Measurements from ENCODE around the gene SLC38A4.
"Not testable (repeated sequence)": the region's sequence is repeated elsewhere in the genome, so short reads cannot be mapped to it uniquely, and the experiment has no call there.

The SLC38A4 gene, protein sequence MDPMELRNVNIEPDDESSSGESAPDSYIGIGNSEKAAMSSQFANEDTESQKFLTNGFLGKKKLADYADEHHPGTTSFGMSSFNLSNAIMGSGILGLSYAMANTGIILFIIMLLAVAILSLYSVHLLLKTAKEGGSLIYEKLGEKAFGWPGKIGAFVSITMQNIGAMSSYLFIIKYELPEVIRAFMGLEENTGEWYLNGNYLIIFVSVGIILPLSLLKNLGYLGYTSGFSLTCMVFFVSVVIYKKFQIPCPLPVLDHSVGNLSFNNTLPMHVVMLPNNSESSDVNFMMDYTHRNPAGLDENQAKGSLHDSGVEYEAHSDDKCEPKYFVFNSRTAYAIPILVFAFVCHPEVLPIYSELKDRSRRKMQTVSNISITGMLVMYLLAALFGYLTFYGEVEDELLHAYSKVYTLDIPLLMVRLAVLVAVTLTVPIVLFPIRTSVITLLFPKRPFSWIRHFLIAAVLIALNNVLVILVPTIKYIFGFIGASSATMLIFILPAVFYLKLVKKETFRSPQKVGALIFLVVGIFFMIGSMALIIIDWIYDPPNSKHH
- total RNA-seq: 0 to 0.04 reads per million in 2 experiments

DNA sequence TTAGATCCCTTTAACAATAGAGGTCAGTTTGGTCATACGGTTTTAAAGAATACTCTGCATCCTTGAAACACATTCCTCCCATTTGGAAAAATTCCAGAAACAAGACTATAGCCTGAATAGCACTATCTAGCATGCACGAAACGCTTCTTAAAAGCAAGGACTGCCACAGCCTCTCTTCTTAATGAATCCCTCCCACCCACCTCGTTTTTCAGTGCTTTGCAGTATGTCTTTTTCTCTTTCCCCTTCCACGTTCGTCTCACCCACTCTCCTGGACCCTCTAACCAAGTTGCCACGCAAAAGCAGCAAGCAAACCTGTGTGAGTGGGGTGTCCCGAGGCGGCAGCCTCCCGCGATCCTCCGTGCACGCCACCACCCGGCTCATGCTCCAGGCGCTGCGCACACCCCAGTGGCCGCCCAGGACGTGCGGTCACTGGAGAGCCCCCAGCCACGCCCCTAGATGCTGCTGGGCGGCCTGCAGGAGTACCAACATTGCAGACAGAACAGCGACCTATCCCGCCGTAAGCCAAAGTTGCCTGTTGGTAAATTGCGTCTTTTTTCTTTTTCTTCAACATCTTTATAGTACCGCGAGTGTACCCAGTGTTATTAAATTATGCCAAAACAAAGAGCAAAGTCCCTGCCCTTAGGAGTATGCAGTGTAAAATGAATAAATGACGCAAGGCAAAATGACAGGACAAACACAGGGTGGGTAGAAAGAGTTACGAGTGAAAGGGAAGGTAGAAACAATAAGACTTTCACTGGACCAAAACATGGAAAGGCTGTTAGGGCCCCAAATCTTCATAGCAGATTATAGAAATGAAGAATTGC lies at the start of gene SLC38A4:
SLC38A4 (minus strand) TSS at position 407 of the 824 bp plus-strand sequence. CDS start 32,926 bp downstream, outside the sequence.
- no peak for DNase-seq (ENCODE audit: low read depth)

DNA sequence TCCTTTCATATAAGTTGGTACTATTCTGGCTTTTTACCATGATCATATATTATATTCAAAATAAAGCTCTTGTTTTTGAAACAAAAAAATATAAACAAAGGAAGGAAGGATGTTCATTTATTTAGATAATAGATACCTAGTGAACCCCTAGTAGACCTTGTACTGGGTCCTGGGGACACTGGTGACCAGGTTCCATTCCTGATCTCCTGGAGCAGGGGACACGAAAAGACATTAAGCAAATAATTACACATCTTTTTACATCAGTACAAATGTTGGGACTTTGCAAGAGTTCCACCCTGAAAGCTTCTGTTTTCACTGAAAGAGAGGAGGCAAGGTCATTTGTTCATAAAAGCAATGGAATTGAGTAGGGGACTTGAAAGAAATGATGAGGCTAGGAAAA lies 49.3 kb upstream of the SLC38A4 start:
- DNase-seq (ENCODE audit: low read depth): no peak

DNA sequence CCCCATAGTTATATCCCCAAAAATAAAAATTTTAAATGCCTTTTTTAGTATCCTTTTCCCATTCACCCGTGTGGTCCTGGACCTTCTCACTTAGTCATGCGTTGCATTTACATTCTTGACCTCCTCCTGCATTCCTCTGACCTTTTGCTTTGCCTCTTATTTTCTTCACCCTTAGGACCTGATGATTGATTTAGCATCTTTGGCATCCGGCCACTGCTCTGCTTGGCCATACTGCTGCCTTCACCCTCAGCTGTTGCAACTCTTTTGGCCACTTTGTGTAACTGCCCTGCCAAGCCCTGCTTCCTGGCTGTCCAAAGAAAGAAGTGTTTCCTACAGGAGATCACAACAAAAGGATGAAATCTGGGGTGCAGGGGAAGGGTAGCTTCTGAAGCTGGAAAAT lies 48.8 kb upstream of the SLC38A4 start:
- no peak for DNase-seq (ENCODE audit: low read depth)

DNA sequence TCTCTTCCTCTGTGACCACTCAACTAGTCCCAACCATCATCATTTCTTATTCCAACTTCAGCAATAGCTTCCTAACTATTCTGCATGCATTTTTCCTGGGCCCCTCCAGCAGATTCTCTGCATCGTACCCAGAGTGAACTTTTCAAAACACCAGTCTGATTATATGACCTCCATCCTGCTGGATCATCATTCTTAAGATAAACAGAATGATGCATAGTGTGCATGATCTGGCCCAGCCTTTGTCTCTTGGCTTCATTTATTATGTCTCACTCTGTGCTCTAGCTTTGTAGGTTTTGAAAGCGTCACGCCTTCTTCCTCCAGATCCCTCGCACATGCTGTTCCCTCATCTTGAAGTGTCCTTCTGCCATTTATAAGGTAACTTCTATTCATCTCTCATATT lies 46.3 kb upstream of the SLC38A4 start:
- no peak for DNase-seq (ENCODE audit: low read depth)

DNA sequence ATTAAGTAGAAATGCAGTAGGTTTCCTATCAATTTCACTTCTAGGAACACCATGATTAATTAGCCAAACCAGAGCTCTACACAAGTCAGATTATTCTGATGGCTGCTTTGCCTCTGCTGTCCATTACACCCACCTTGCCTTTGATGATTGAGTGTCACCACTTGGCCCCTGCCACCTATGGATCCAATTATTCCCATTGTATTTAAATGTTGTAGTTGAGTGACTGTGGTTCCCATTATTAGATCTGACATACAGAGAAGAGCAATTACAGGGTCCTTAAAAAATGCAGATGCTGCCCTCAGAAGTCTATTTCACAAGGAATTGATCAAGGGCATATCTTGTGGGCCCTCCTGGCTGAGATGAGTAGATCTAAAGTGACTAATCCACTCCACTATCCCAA lies 39.5 kb upstream of the SLC38A4 start:
- no peak for DNase-seq (ENCODE audit: low read depth)

DNA sequence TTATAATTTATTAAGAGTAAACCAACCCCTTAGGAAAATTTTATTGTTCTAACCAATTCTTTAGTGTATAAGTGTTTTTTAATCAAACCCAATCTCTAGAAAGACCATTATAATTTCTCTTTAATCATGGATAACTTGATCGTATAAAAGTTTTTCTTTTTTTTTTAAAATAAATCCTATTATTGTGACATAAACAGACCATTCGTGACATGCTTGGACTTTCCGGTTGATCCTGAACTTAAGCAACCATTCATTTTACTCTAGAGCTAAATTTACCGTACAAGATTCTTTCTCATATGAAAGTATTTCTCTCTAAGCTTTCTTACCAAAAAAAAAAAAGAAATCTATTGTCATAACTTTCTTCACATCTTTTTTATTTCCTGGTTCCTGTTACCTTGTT lies 32.6 kb upstream of the SLC38A4 start:
- DNase-seq (ENCODE audit: low read depth): no peak

DNA sequence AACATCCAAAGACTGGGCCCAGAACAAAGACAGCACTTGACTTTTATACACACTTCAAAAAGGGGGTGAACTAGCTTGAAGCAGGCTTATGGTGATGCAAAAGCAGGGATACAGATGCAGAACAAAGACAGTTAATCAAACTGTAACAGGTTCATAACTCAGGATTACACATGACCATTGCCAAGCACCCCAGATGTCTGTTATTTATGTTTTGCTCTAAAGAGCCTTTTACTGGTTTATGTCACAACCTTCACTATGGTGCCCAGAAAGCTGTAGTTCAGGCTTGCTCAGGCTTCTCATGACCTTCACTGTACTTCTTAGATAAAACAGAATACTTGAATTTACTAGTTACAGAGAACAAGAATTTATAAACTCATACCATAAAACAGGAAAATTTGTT lies 31.7 kb upstream of the SLC38A4 start:
- no peak for DNase-seq (ENCODE audit: low read depth)

DNA sequence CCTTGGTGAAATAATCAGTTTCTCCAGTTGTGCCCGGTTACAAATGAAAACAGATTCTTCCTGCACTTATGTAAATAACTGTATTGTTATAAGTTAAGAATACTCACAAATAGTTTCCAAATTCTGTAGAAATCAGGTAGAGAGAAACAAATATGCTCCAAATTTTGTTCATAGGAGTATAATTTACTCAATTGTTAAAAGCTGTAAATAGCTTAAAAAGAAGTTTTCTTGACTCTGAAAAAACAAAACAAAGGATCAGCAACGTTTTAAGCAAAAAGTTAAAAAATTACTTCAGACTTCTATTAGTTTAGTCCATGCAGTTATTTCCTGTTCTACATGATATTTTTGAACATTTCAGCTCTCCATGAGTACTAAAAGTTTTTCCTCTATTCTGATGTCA lies 30.0 kb upstream of the SLC38A4 start:
- no peak for DNase-seq (ENCODE audit: low read depth)

DNA sequence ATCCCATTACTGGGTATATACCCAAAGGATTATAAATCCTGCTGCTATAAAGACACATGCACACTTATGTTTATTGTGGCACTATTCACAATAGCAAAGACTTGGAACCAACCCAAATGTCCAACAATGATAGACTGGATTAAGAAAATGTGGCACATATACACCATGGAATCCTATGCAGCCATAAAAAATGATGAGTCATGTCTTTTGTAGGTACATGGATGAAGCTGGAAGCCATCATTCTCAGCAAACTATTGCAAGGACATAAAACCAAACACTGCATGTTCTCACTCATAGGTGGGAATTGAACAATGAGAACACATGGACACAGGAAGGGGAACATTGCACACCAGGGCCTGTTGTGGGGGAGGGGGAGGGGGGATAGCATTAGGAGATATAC lies 28.4 kb upstream of the SLC38A4 start:
- DNase-seq (ENCODE audit: low read depth): not testable (repeated sequence)

DNA sequence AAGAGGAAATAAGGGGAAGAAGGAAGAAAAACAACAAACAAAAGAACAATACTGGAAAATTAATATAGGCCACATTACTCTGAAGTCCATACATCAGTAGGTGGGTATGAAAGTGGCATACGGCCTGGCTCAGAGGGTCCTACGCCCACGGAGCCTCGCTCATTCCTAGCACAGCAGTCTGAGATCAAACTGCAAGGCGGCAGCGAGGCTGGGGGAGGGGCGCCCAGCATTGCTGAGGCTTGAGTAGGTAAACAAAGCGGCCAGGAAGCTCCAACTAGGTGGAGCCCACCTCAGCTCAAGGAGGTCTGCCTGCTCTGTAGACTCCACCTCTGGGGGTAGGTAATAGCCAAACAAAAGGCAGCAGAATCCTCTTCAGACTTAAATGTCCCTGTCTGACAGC lies 23.0 kb upstream of the SLC38A4 start:
- DNase-seq (ENCODE audit: low read depth): not testable (repeated sequence)

DNA sequence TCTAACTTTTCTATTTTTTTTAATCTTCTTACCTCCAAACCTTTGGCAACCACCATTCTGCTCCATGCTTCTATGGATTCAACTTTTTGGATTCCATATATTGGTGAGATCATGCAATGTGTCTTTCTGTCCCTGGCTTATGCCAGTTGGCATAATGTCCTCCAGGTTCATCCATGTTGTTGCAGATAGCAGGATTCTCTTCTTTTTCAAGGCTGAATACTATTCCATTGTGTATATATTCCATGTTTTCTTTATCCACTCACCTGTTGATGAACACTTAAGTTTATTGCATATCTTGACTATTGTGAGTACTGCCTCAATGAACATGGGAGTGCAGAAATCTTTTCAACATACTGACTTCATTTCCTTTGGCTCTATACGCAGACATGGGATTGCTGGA lies 21.2 kb upstream of the SLC38A4 start:
- DNase-seq (ENCODE audit: low read depth): no peak

DNA sequence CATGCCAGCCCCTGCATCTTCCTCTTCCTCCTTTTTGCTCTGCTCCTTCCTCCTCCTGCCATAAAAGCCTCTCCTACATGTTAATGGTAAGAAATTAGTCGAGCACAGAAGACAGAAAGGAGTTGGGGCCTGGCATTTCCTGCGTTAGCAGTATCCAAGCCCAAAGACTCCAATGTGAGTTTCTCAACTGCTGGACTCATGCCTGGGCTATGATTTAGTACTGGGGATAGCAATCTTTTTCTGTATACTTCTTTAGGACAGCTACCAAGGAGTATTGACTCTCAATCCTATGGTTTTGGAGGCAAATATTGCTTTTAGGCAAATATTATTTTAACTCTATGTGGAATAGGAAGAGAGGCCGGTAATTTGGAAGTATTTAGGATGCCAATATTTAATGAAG lies 18.0 kb upstream of the SLC38A4 start:
- no peak for DNase-seq (ENCODE audit: low read depth)

DNA sequence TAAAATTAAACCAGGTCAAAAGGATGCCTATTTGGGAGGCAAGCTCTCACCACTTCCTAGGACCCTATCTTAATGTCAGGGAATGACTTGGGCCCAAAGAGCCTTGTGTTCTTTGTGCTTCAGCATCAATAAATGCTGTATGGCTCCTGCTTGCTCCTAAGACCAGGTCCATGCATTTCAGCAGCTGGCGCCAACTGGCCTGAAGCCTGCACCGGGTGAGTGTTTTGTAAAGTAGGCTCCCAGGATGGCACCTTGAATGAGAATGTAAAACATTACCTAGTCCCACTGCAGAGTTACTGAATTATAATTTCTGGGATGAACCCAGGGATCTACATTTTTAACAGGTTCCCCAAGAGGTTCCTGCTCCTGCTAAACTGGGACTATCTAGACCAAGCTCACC lies 16.1 kb upstream of the SLC38A4 start:
- DNase-seq (ENCODE audit: low read depth): no peak

DNA sequence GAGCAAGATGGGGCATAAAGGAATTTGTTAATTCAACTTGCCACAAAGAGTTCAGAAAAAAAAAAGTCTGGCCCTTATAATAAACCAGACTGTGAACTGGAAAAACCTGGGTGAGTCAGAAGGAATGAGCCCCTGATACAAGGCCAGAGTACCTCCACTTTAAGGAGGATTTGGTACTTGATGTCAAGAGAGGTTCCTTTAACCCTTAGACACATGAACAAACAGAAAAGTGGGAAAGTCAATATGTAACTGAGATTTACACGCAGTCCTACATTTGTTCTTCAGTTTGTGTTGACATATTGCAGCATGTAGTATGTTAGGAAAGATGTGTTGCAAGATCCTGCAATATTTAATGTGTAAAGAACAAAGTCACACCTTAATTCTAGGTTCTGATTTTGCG lies 14.2 kb upstream of the SLC38A4 start:
- no peak for DNase-seq (ENCODE audit: low read depth)

DNA sequence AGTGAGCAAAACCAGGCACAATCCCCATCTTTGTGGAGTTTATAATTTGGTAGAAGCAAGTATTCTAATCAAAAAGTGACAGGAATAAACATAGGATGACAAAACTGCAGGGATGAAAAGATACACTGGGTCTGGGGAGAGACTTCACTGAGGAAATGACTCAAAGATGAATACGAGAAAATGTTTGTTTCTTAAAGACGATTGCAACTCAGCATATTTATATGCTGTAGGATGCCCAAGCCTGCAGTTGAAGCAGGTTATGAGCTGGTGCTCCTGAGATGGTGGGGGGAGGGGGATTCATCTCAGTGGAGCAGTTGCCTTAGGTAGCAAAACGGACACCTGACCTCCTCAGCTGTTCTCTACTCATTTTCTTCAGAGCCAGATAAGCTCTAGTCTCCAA lies 13.4 kb upstream of the SLC38A4 start:
- no peak for DNase-seq (ENCODE audit: low read depth)

DNA sequence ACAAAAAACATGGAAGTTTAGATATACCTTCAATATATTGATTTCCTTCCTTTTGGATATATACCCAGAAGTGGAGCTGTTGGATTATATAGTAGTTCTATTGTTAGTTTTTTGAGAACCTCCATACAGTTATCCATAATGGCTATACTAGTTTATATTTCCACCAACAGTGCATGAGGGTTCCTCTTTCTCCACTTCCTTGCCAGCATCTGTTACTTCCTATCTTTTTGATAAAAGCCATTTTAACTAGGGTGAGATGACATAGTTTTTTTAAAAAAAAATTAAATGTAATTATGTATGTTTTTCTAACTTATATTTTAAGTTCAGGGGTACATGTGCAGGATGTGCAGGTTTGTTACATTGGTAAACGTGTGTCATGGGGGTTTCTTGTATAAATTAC lies 10.0 kb upstream of the SLC38A4 start:
- DNase-seq (ENCODE audit: low read depth): no peak

DNA sequence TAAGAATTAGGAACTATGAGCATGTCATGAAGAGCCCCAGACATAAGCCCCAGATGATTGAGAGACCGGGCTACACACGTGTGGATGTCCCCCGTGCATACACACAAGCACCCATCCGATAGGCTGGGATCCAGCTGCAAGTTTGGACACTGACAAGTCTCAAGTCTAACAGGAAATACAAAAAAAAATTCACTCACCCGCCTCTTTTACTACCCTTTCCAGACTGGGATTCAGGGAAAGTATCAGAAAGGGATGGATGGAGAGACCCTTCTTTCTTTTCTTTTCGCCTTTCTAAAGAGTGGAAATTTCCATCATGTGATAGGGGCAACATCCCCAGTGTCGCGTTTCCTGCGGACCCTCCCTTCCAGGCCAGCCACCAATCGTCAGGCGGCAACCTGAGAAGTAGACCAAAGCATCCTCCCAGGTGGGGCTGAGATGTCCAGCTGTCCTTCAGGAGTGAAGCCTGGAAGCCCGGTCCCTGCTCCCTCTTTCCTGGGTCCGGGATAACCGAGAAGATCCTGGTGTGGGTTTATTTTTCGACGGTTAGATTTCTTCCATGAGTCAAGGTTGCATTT lies 6.4 kb upstream of the SLC38A4 start:
- no peak for DNase-seq (ENCODE audit: low read depth)

DNA sequence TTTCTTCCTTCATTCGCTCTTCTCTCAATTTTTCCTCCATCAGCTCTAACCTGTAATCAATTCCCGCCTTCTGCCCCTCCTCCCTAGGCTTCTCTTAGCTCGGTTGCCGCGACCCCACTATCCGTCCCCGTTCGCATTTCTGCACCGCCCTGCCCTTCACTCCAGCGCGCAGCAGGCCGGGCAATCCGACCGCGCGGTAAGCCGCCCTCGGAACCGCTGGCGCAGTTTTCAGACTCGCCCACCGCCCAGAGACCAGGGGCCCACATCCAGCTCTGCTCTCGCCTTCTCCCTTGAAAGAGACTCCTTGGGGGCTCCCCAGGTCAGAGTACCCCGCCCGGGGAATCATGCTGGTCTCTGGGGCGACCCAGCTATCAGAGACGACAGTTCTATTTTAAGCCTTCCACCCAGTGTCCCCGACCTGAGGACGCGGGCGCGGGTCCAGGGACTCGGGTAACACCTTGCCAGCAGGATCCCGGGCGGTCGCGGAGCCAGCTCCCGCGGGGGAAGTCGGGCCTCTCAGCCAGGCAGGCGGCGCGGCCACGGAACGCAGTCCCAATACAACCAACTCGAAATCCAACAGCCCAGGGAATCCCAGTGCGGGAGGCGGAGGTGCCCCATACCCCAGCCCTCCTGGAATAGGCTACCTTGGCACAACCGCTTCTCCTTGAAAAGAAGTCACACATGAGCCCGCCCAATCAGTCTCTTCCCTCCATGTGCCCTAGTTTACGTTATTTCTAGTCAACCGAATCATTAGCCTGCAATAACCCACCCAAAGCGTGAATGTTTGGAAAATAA lies 5.7 kb upstream of the SLC38A4 start:
- no peak for DNase-seq (ENCODE audit: low read depth)

DNA sequence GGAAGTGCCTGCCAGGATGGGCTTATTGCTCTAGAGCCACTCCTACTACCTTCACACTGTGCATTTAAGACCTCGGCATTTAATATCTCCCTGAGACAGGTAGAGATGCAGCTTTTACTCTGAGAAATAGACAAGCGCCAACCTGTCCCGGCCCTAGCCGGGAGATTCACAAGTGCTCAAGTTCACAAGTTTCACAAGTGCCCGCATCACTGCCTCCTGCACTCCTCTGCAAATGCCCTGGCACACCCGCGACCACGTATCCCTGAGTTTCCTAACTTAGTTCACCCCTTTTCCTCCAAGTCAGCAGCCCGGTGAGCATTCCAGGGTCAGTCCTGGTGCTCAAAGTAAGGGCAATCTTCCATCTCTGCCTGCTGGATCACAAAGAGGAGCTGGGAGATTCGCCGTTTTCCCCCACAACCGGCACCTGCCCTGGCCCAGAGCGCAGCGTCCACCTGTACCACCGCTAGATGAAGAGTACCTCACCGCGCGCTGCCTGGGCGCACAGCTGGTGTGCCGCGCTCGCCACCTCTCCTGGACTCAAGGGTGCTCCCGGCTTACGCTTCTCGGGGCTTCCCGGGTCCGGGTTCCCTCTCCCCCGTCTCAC lies 5.0 kb upstream of the SLC38A4 start:
- no peak for DNase-seq (ENCODE audit: low read depth)

DNA sequence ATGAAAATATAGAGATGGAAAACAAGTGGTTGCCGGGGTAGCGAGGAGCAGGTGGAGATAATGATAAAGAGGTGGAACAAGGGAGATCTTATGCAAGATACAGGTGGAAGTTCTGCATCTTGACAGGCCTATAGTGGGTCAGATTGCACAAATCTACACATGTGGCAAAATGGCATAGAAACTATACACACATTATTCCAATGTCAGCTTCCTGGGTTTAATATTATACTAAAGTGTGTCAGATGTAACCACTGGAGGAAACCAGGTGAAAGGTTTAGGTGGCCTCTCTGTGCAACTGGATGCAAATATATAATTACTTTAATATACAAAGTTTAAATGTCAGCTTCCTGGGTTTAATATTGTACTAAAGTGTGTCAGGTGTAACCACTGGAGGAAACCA lies 1.1 kb downstream of the SLC38A4 start:
- no peak for DNase-seq (ENCODE audit: low read depth)

DNA sequence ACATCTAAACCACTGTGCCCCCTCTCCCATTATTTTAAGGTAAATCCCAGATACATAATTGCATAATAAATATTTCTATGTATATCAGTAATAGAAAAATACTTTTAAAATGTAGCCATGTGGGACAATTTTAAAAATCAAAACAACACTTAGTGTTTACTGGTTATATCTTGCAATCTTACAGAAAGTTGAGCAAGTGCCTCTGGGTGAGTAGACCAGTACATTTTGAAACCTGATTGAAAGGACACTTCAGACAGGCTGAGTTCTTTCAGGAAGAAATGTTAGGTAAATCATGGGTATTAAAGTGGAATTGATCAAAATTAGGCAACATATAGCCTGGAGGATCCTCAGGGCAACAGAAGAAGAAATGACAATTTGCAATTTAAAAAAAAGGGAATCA lies 7.2 kb downstream of the SLC38A4 start:
- no peak for DNase-seq (ENCODE audit: low read depth)

Measured in T follicular helper cell (primary cell).